K562 (cell line): ENCODE measurements around the gene APC. TPM values are rescaled to one million over a fixed set of nuclear protein-coding genes. Genes with fewer than 3 reads are reported as not detected.

Source experiments
- ATAC-seq: fragments of 200-7000 bp; cut with Tn5 transposase; 3 replicates; pipeline ENCODE4 v1.9.1; 2020; ENCODE audit warnings: moderate library complexity
- BruUV-seq: library from RNA; stranded (reverse); fragments of 400-500 nt; replicated peaks from 2 replicates; lab custom pipeline; 2021; lab: Mats Ljungman, UMichigan
- CTCF ChIA-PET: fragments of 300-600 bp; formaldehyde crosslinking; extraction: SDS; loops from one replicate; lab custom pipeline; 2021; ENCODE audit warnings: low intra/inter-chr PET ratio; lab: Yijun Ruan, JAX
- POLR2A ChIA-PET: fragments of 300-600, 350-650 bp; sonication (Branson Sonifier 250); formaldehyde crosslinking; extraction: SDS; loops from one replicate; lab custom pipeline; 2021; ENCODE audit warnings: antibody characterized with exemption, inconsistent platforms; lab: Yijun Ruan, JAX
- DNase-seq, 4 experiments: peaks; one replicate each; pipeline versions ENCODE4 v3.0.0 to v3.0.0-alpha.2; 2011 to 2018; ENCODE audit warnings: low spot score in 3 of 4, mixed read lengths in 3 of 4; ENCODE audit errors: extremely low read depth in 1 of 4
- FAIRE-seq: peaks from 2 replicates; lab custom pipeline; 2011; peaks lifted over from hg19 to GRCh38; lab: Jason Lieb, UNC
- H2AFZ ChIP-seq: 2 replicates; pipeline ENCODE4 v1.6.0; 2011; ENCODE audit warnings: low read depth, low read length, control low read depth, inconsistent platforms
- H3K27ac ChIP-seq: fragments of 200-600 bp; 3 replicates; pipeline ENCODE4 v1.8.0; 2011; ENCODE audit warnings: low read depth, mild to moderate bottlenecking, control low read depth, inconsistent platforms, low read length, moderate library complexity, mixed read lengths; ENCODE audit errors: extremely low read depth
- H3K27me3 ChIP-seq, 2 experiments: fragments of 300-600 bp in 1 of 2; 2 replicates in 1 of 2; 3 replicates in 1 of 2; pipeline versions ENCODE4 v1.6.0 to v1.8.0; 2011; ENCODE audit warnings: inconsistent platforms in 2 of 2, low read length in 2 of 2, mild to moderate bottlenecking in 1 of 2, mixed read lengths in 1 of 2, moderate library complexity in 1 of 2; ENCODE audit not compliant: control insufficient read depth in 2 of 2, insufficient read depth in 2 of 2
- H3K36me3 ChIP-seq: fragments of 300-600 bp; 3 replicates; pipeline ENCODE4 v1.8.0; 2011; ENCODE audit warnings: mild to moderate bottlenecking, low read length, inconsistent platforms; ENCODE audit not compliant: control insufficient read depth, insufficient read depth
- H3K4me1 ChIP-seq, 2 experiments: fragments of 200-600 bp in 1 of 2; replicated peaks in 1 of 2; 2 replicates in 1 of 2; 3 replicates in 1 of 2; pipeline versions ENCODE4 v1.5.1 to v1.8.0; 2011; ENCODE audit warnings: inconsistent platforms in 2 of 2, low read length in 2 of 2, mild to moderate bottlenecking in 1 of 2, mixed read lengths in 1 of 2, moderate library complexity in 1 of 2; ENCODE audit not compliant: control insufficient read depth in 2 of 2, insufficient read depth in 2 of 2
- H3K4me2 ChIP-seq: 2 replicates; pipeline ENCODE4 v1.6.1; 2011; ENCODE audit warnings: low read length, control low read depth, inconsistent platforms, mixed read lengths; ENCODE audit not compliant: insufficient read depth
- H3K4me3 ChIP-seq: fragments of 200-600 bp; sonication (generic), shearing (Covaris generic); 2 replicates; pipeline ENCODE4 v1.5.1; 2016; ENCODE audit warnings: control low read depth, inconsistent platforms
- H3K79me2 ChIP-seq: fragments of 200-600 bp; 3 replicates; pipeline ENCODE4 v1.8.0; 2011; ENCODE audit warnings: low read length, inconsistent platforms; ENCODE audit not compliant: control insufficient read depth, insufficient read depth
- H3K9ac ChIP-seq, 2 experiments: 2 replicates each; pipeline versions ENCODE4 v1.6.0 to v1.6.1; 2011; ENCODE audit warnings: low read depth in 2 of 2, low read length in 2 of 2, control low read depth in 1 of 2, inconsistent platforms in 1 of 2, mild to moderate bottlenecking in 1 of 2, mixed read lengths in 1 of 2; ENCODE audit not compliant: insufficient read depth in 1 of 2
- H3K9me1 ChIP-seq: one replicate; pipeline ENCODE4 v1.6.0; 2011; ENCODE audit warnings: inconsistent platforms, mild to moderate bottlenecking, low read length, moderate library complexity; ENCODE audit not compliant: control insufficient read depth, insufficient read depth
- H3K9me3 ChIP-seq: replicated peaks from 2 replicates; pipeline ENCODE4 v1.5.1; 2011; ENCODE audit warnings: low read depth, low read length, inconsistent platforms; ENCODE audit not compliant: control insufficient read depth, insufficient read depth
- H4K20me1 ChIP-seq: replicated peaks from 2 replicates; pipeline ENCODE4 v1.6.1; 2011; ENCODE audit warnings: low read length, inconsistent platforms, mixed read lengths; ENCODE audit not compliant: control insufficient read depth, insufficient read depth
- BHLHE40 ChIP-seq: IDR thresholded peaks from 2 replicates; pipeline ENCODE4 v1.6.1; 2011; ENCODE audit warnings: low read length, improper control_type of control experiment
- BRD4 ChIP-seq: fragments of 200-600 bp; sonication (generic); IDR thresholded peaks from 2 replicates; pipeline ENCODE4 v1.6.1; 2017; ENCODE audit warnings: inconsistent platforms
- DPF2 ChIP-seq: fragments of 450-650 bp; IDR thresholded peaks from 2 replicates; pipeline ENCODE4 v1.6.1; 2016
- MECOM ChIP-seq: fragments of 250-450 bp; sonication (Bioruptor Pico); IDR thresholded peaks from 2 replicates; pipeline ENCODE4 v1.8.0; 2022; ENCODE audit warnings: inconsistent platforms
- NRF1 ChIP-seq, 2 experiments: fragments of 450-650 bp; IDR thresholded peaks in 1 of 2; conservative IDR thresholded peaks in 1 of 2; 2 replicates each; pipeline ENCODE4 v1.6.1; 2014; ENCODE audit warnings: mild to moderate bottlenecking in 2 of 2
- PTRF ChIP-seq: fragments of 450-650 bp; IDR thresholded peaks from 2 replicates; pipeline ENCODE4 v1.6.1; 2016; ENCODE audit warnings: mild to moderate bottlenecking, missing genetic modification characterization, missing compliant biosample characterization
- SPI1 ChIP-seq: IDR thresholded peaks from 2 replicates; pipeline ENCODE4 v1.6.1; 2011; ENCODE audit warnings: low read depth, low read length, control low read depth, borderline replicate concordance
- ZNF124 ChIP-seq: sonication (generic); formaldehyde crosslinking; IDR thresholded peaks from 2 replicates; pipeline ENCODE4 v1.8.1; 2022; ENCODE audit warnings: missing genetic modification reagents
- ZNF589 ChIP-seq: fragments of 200-800 bp; sonication (Bioruptor generic); IDR thresholded peaks from 2 replicates; pipeline ENCODE4 v1.6.1; 2016; ENCODE audit warnings: low read depth, missing genetic modification characterization, missing compliant biosample characterization
- WGBS: fragments of 100-300 bp; shearing (Covaris generic); methylation state at CpG from one replicate; pipeline ENCODE4 v1.1.6; 2016; ENCODE audit warnings: low coverage, mixed read lengths; ENCODE audit not compliant: insufficient coverage; ENCODE audit errors: missing lambda C conversion rate; 5-methylcytosine and 5-hydroxymethylcytosine counted together
- in situ Hi-C: fragments of 300-500 bp; cut with MboI; formaldehyde crosslinking; loops from 4 replicates; pipeline ENCODE4 v1.15.0; 2018; ENCODE audit warnings: inconsistent platforms, mixed read lengths
- intact Hi-C: fragments of 100-400 bp; cut with micrococcal nuclease; formaldehyde crosslinking; loops from 2 replicates; pipeline ENCODE4 v1.14.2; 2022
- polyA plus RNA-seq, 8 experiments: library from polyadenylated mRNA; depleted of rRNA in 4 of 8; stranded (reverse) in 5 of 8; unstranded in 3 of 8; fragments of >200 nt; fragmentation: Nextera tagmentation in 2 of 8; fragmentation: Illumina TruSeq in 1 of 8; extraction: Ambion mirVana in 2 of 8; extraction: Trizol in 1 of 8; gene quantifications; 2 replicates each; pipeline versions ENCODE4 v1.2.1 to v1.2.3, GENCODE V29; 2011 to 2014; ENCODE audit warnings: inconsistent platforms in 1 of 8, missing spikeins in 1 of 8
- total RNA-seq, 7 experiments: library from RNA; depleted of rRNA in 6 of 7; stranded (reverse); fragments of >200 nt in 6 of 7; fragmentation: Illumina TruSeq in 2 of 7; extraction: Trizol in 2 of 7; gene quantifications; 2 replicates each; pipeline versions ENCODE4 v1.2.1 to v1.2.3, GENCODE V29; 2011 to 2021; ENCODE audit warnings: low replicate concordance in 1 of 7
- TF ChIP-seq, protein P1 (sequence below), 2 experiments: fragments of 450-650 bp in 1 of 2; sonication (generic) in 1 of 2; formaldehyde crosslinking in 1 of 2; IDR thresholded peaks; 2 replicates each; pipeline versions ENCODE4 v1.7.1 to v1.9.0; 2016 to 2022; ENCODE audit warnings: inconsistent platforms in 1 of 2, mild to moderate bottlenecking in 1 of 2, missing genetic modification reagents in 1 of 2
- TF ChIP-seq, protein P2 (sequence below): fragments of 250-450 bp; sonication (Bioruptor Pico); IDR thresholded peaks from 2 replicates; pipeline ENCODE4 v1.8.0; 2022; ENCODE audit warnings: moderate library complexity, mild to moderate bottlenecking, inconsistent platforms

APC gene
- total and polyA plus RNA-seq, 9 of the 15 experiments (the other 6 are each of a cell fraction or from before 2014, with no cell fraction given), result 5.7 to 29.5 (median 15.4) TPM

DNA sequence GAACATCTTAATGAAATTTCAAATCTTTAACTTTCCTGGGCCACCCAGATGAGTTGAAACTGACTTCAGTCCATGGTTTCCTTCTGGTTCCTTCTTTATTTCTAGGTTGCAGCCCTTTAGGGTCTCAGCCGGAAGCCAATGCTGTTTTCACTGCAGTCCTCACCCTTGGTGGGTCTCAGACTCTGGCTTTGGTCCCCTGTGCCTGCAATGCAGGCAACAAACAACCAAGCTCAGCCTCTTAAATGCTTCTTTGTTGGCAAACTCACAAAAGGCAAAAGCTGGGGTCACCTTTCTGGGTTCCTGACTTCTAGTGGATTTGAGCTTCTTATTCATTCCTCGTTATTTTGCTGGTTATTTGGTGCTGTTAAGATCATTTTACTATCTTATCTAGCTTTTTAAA is 19.3 kb upstream of the APC start (continued):
- TF ChIP-seq SPI1, result no peak
- TF ChIP-seq ZNF124 (CRISPR knock-in tag), result no peak

DNA sequence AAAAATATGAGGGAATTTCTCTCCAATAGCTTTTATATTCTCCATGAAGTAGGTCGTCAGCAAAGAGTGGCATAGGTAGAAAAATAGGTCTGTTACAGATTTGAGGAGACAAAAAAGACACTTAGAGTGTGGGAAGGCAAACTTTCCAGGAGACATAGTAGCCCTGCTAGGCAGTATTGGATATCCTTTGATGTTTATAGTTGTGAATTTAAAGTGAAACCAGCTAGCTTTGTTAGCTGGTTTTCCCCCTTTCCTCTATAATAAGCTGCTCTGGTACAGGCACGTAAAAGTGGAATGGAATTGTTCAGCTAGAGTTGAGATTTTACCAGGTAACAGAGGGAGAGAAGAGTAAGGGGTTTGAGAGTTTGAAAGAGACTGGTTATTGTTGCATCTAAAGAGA is 17.1 kb upstream of the APC start:
- CTCF ChIA-PET, result no interaction called here
- H3K4me2 ChIP-seq, result no peak overlapping the region
- no peaks in the 10 kb centered on the region for H3K9me1 ChIP-seq
- FAIRE-seq (no peak), ATAC-seq (no peak), DNase-seq (no peak)
- no peak overlapping the region for H3K27ac ChIP-seq
- H3K79me2 ChIP-seq, result peaks cover 31% of the 10 kb centered on the region
- 39% methylated on average over 2 of the region's 2 CpGs for WGBS
- H2AFZ ChIP-seq, result no peak overlapping the region
- H3K9me3 ChIP-seq, result no peaks in the 10 kb centered on the region
- H3K4me3 ChIP-seq, result no peak overlapping the region
- POLR2A ChIA-PET, result interaction anchor here (2.0 to 3.1 kb wide), 2 partner anchors 13 to 17 kb away, joined by 8 to 9 read pairs; partner anchors contain the start of gene APC
- H3K36me3 ChIP-seq, result no peaks in the 10 kb centered on the region
- no peaks in the 10 kb centered on the region for H3K4me1 ChIP-seq
- intact Hi-C loops, result no loop called here
- H3K9ac ChIP-seq, result no peak overlapping the region
- H4K20me1 ChIP-seq, result 0 out of 2 replicates have a peak, but pooled peaks cover 4% of the 10 kb centered on the region
- in situ Hi-C loops, result no loop called here
- no TSS peak for BruUV-seq
- no peaks in the 10 kb centered on the region for H3K27me3 ChIP-seq
- TF ChIP-seq, protein P1, sequence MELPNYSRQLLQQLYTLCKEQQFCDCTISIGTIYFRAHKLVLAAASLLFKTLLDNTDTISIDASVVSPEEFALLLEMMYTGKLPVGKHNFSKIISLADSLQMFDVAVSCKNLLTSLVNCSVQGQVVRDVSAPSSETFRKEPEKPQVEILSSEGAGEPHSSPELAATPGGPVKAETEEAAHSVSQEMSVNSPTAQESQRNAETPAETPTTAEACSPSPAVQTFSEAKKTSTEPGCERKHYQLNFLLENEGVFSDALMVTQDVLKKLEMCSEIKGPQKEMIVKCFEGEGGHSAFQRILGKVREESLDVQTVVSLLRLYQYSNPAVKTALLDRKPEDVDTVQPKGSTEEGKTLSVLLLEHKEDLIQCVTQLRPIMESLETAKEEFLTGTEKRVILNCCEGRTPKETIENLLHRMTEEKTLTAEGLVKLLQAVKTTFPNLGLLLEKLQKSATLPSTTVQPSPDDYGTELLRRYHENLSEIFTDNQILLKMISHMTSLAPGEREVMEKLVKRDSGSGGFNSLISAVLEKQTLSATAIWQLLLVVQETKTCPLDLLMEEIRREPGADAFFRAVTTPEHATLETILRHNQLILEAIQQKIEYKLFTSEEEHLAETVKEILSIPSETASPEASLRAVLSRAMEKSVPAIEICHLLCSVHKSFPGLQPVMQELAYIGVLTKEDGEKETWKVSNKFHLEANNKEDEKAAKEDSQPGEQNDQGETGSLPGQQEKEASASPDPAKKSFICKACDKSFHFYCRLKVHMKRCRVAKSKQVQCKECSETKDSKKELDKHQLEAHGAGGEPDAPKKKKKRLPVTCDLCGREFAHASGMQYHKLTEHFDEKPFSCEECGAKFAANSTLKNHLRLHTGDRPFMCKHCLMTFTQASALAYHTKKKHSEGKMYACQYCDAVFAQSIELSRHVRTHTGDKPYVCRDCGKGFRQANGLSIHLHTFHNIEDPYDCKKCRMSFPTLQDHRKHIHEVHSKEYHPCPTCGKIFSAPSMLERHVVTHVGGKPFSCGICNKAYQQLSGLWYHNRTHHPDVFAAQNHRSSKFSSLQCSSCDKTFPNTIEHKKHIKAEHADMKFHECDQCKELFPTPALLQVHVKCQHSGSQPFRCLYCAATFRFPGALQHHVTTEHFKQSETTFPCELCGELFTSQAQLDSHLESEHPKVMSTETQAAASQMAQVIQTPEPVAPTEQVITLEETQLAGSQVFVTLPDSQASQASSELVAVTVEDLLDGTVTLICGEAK (IDR thresholded peaks at IDR 0.05), result no peak
- TF ChIP-seq, protein P1 (CRISPR knock-in tag; IDR thresholded peaks at IDR 0.05), result no peak
- TF ChIP-seq BHLHE40, result no peak
- TF ChIP-seq DPF2, result no peak
- TF ChIP-seq PTRF (tag), result no peak
- no peak for TF ChIP-seq NRF1 (conservative IDR thresholded peaks at IDR 0.05 in 1 of 2, IDR thresholded peaks at IDR 0.05 in 1 of 2)
- no peak for TF ChIP-seq MECOM (CRISPR knock-in tag)
- TF ChIP-seq, protein P2, sequence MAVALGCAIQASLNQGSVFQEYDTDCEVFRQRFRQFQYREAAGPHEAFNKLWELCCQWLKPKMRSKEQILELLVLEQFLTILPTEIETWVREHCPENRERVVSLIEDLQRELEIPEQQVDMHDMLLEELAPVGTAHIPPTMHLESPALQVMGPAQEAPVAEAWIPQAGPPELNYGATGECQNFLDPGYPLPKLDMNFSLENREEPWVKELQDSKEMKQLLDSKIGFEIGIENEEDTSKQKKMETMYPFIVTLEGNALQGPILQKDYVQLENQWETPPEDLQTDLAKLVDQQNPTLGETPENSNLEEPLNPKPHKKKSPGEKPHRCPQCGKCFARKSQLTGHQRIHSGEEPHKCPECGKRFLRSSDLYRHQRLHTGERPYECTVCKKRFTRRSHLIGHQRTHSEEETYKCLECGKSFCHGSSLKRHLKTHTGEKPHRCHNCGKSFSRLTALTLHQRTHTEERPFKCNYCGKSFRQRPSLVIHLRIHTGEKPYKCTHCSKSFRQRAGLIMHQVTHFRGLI (CRISPR knock-in tag), result no peak
- TF ChIP-seq ZNF589, result no peak
- no peak for TF ChIP-seq BRD4
